Cardiac fibroblast (primary cell): ENCODE results near the gene ARHGAP24.

Experiments used
- DNase-seq, 2 donors: peaks; one replicate each; pipeline versions ENCODE4 v3.0.0 to v3.0.0-alpha.2; 2010; ENCODE audit warnings: low read depth in 2 of 2
- H3K4me3 ChIP-seq, 2 donors: replicated peaks in 1 of 2; 1 replicate in 1 of 2; 2 replicates in 1 of 2; pipeline ENCODE4 v1.5.1; 2011; ENCODE audit warnings: low read depth in 2 of 2, low read length in 2 of 2, mild to moderate bottlenecking in 2 of 2, moderate library complexity in 1 of 2
- TF ChIP-seq, protein P1 (sequence below): IDR thresholded peaks from one replicate; pipeline ENCODE4 v1.5.1; 2011; ENCODE audit warnings: low read depth, mild to moderate bottlenecking, low read length, inconsistent platforms

The ARHGAP24 gene

GRCh38 chr4:85571008-85571407 lies 96.1 kb downstream of the ARHGAP24 start:
- no peak overlapping the region for H3K4me3 ChIP-seq
- DNase-seq = no peak
- TF ChIP-seq, protein P1, sequence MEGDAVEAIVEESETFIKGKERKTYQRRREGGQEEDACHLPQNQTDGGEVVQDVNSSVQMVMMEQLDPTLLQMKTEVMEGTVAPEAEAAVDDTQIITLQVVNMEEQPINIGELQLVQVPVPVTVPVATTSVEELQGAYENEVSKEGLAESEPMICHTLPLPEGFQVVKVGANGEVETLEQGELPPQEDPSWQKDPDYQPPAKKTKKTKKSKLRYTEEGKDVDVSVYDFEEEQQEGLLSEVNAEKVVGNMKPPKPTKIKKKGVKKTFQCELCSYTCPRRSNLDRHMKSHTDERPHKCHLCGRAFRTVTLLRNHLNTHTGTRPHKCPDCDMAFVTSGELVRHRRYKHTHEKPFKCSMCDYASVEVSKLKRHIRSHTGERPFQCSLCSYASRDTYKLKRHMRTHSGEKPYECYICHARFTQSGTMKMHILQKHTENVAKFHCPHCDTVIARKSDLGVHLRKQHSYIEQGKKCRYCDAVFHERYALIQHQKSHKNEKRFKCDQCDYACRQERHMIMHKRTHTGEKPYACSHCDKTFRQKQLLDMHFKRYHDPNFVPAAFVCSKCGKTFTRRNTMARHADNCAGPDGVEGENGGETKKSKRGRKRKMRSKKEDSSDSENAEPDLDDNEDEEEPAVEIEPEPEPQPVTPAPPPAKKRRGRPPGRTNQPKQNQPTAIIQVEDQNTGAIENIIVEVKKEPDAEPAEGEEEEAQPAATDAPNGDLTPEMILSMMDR = no peak

GRCh38 chr4:85573270-85573669 lies 98.3 kb downstream of the ARHGAP24 start:
- TF ChIP-seq, protein P1 = no peak
- DNase-seq = no peak

GRCh38 chr4:85577307-85577706 lies 102.4 kb downstream of the ARHGAP24 start:
- TF ChIP-seq, protein P1 = no peak
- DNase-seq = no peak
- H3K4me3 ChIP-seq = no peak overlapping the region

More at GRCh38 chr4:85573270-85573669, 98.3 kb downstream of the ARHGAP24 start:
- H3K4me3 ChIP-seq = no peak overlapping the region

DNA sequence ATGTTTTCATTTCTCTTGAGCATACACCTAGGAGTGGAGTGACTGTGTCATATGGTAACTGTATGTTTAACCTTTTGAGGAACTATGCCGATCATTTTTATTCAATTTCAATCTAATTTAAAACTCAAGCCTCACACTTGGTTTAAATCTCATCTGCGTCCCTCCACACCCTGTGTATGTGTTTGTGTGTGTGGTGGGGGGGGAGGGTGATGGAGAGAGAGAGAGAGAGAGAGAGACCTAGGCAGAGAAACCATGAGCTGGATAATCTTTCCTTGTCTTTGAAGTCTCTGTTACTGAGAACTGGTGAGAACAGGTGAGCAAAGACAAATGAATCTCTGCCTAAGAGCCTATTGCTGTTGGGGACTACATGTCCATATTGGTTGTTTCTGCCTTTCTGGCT lies 105.0 kb downstream of the ARHGAP24 start:
- DNase-seq = no peak
- no peak overlapping the region for H3K4me3 ChIP-seq
- TF ChIP-seq, protein P1 = no peak

DNA sequence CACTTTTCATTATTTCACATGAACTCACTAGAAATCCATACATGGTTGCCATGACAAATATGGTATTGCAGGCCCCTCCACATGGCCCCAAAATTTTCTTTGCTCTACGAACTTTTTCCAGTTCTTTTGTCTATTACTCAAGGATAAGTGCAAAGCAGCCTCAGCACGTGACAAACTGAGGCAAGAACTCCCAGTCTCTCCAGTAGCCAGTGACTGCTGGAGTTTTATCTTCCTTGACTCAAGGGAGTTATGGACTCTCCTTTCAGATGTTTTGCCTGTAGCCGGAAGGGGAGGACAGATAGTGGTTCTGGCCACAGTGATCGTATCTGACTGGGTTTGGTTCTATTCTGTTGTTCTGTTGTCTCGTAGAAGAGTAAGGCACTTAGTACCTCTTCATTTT lies 105.5 kb downstream of the ARHGAP24 start:
- no peak overlapping the region for H3K4me3 ChIP-seq
- TF ChIP-seq, protein P1 = no peak
- no peak for DNase-seq

DNA sequence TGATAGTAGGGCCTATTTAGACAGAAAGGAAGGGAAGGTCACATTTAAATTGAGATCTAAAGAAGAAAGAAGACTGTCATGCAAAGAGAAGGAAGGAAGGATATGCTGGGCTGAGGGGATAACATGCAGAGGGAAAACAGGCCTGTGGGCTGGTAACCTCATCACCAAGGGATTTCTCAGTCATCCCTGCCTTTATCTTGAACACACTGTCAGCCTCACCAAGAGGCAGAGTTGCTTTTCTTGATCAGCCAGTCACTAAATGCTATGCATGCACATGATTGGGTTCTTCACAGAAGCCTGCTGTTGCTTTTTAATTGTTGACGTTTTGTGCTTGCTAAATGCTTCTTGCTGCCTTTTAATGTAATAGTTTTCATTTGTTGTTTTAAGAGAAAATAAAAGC lies 113.0 kb downstream of the ARHGAP24 start:
- TF ChIP-seq, protein P1 = no peak
- no peak for DNase-seq
- no peak overlapping the region for H3K4me3 ChIP-seq

GRCh38 chr4:85591406-85592098 lies 116.6 kb downstream of the ARHGAP24 start:
- H3K4me3 ChIP-seq = no peak overlapping the region
- peak in 1 of 2 donors; percentile 22 for DNase-seq
- TF ChIP-seq, protein P1 = no peak
